ENCODE measurements around the gene TNFRSF6B. TPM values are rescaled to one million over a fixed set of nuclear protein-coding genes. Genes with fewer than 3 reads are reported as not detected.

TNFRSF6B gene
- total RNA-seq, 1 donor from 2014 or later = not detected

DNA sequence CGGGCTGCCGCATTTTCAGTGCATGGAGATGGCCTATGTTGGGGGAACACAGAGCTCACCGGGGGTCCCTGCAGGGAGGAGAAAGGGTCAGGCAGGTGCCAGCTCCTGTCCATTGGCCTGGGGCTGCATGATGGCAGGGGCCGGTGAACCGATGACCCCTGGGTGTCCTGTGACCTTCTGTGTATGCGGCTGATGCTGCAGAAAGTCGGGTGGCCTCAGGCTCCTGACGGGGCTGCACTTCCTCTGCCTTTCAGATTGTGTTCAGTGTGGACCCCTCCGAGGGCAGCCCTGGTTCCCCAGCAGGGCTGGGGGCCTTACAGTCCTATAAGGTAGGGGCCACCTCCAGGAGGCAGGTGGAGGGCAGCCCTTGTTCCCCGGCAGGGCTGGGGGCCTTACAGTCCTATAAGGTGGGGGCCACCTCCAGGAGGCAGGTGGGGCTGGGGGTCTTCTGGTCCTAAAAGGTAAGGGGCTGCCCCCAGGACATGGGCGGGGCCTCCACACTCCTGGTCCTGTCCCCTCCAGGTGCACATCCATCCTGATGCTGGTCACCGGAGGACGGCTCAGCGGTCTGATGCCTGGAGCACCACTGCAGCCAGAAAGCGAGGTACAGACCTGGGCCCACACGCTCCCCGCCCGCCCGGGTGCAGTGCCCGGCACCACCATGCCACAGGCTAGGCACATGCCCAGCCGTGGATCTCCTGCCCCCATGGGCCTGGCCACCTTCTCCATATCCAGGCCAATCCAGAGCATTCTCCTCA is 11.0 kb upstream of the TNFRSF6B start:
- Mint-ChIP-seq H3K9me3 (no peaks in the 10 kb centered on the region), H3K36me3 (ENCODE audit: low read depth) (no peaks in the 10 kb centered on the region), H3K27me3 (ENCODE audit: low read depth) (no peaks in the 10 kb centered on the region), H3K27ac (ENCODE audit: unreplicated experiment) (no peak overlapping the region), H3K4me1 (peaks cover 11% of the 10 kb centered on the region), H3K4me3 (no peak overlapping the region)
- no peak for DNase-seq (ENCODE audit: low read depth, low spot score)
- TF ChIP-seq, protein P1, sequence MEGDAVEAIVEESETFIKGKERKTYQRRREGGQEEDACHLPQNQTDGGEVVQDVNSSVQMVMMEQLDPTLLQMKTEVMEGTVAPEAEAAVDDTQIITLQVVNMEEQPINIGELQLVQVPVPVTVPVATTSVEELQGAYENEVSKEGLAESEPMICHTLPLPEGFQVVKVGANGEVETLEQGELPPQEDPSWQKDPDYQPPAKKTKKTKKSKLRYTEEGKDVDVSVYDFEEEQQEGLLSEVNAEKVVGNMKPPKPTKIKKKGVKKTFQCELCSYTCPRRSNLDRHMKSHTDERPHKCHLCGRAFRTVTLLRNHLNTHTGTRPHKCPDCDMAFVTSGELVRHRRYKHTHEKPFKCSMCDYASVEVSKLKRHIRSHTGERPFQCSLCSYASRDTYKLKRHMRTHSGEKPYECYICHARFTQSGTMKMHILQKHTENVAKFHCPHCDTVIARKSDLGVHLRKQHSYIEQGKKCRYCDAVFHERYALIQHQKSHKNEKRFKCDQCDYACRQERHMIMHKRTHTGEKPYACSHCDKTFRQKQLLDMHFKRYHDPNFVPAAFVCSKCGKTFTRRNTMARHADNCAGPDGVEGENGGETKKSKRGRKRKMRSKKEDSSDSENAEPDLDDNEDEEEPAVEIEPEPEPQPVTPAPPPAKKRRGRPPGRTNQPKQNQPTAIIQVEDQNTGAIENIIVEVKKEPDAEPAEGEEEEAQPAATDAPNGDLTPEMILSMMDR (conservative IDR thresholded peaks at IDR 0.05) = no peak

DNA sequence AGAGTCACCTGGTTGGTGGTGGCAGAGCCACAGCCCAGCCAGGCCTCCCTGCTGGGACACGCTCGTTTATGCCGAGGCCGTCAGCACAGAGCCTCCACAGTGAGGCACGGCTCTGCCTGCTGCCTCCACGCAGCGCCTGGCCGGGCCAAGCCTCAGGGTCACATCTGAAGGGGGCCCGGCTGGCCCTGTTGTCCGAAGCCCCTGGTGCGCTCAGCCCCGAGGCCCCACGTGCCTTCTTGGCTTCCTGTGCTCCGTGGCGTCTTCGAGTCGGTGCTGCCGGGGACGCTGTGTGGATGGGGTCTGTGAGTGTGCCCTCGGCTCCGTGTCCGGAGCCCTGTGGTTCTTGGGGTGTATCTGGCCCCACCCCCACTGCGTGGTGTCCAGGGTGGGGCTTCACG is 10.4 kb upstream of the TNFRSF6B start:
- peaks cover 11% of the 10 kb centered on the region for H3K4me1 Mint-ChIP-seq

GRCh38 chr20:63686492-63687321 is 9.7 kb upstream of the TNFRSF6B start:
- no peak for DNase-seq (ENCODE audit: low read depth, low spot score)
- Mint-ChIP-seq H3K36me3 (ENCODE audit: low read depth) (no peaks in the 10 kb centered on the region), H3K27me3 (ENCODE audit: low read depth) (no peaks in the 10 kb centered on the region), H3K4me1 (peaks cover 11% of the 10 kb centered on the region), H3K9me3 (no peaks in the 10 kb centered on the region), H3K27ac (ENCODE audit: unreplicated experiment) (peak overlapping the region; percentile 43), H3K4me3 (peak overlapping the region; percentile 62)
- TF ChIP-seq, protein P1 (conservative IDR thresholded peaks at IDR 0.05) = no peak

More for the DNA sequence above, 10.4 kb upstream of the TNFRSF6B start:
- no peaks in the 10 kb centered on the region for H3K9me3 Mint-ChIP-seq
- TF ChIP-seq, protein P1 (conservative IDR thresholded peaks at IDR 0.05) = no peak
- H3K36me3 Mint-ChIP-seq (ENCODE audit: low read depth) = no peaks in the 10 kb centered on the region
- no peaks in the 10 kb centered on the region for H3K27me3 Mint-ChIP-seq (ENCODE audit: low read depth)
- H3K4me3 Mint-ChIP-seq = no peak overlapping the region
- no peak for DNase-seq (ENCODE audit: low read depth, low spot score)
- no peak overlapping the region for H3K27ac Mint-ChIP-seq (ENCODE audit: unreplicated experiment)

- H3K27me3 Mint-ChIP-seq (ENCODE audit: low read depth) = peaks cover 3% of the 10 kb centered on the region
- TF ChIP-seq, protein P1 (conservative IDR thresholded peaks at IDR 0.05) = no peak
- H3K27ac Mint-ChIP-seq (ENCODE audit: unreplicated experiment) = no peak overlapping the region
- H3K9me3 Mint-ChIP-seq = no peaks in the 10 kb centered on the region
- H3K4me3 Mint-ChIP-seq = no peak overlapping the region
- DNase-seq (ENCODE audit: low read depth, low spot score) = no peak
- H3K36me3 Mint-ChIP-seq (ENCODE audit: low read depth) = no peaks in the 10 kb centered on the region
- H3K4me1 Mint-ChIP-seq = peaks cover 11% of the 10 kb centered on the region
Measured at GRCh38 chr20:63687419-63688178, 8.9 kb upstream of the TNFRSF6B start.

Data from neural crest cell (in vitro differentiated cells).